GM12891 (cell line): Measurements from ENCODE around the gene RCAN3.

Source experiments
- PAX5 ChIP-seq: IDR thresholded peaks from 2 replicates; pipeline ENCODE4 v1.6.1; 2011; ENCODE audit warnings: low read length, moderate library complexity, mild to moderate bottlenecking; ENCODE audit not compliant: insufficient read depth, severe bottlenecking
- POLR2A ChIP-seq: IDR thresholded peaks from 2 replicates; pipeline ENCODE4 v1.6.1; 2011; ENCODE audit warnings: low read depth, low read length, control low read depth
- POLR2AphosphoS5 ChIP-seq: IDR thresholded peaks from 2 replicates; pipeline ENCODE4 v1.6.1; 2011; ENCODE audit warnings: low read depth, low read length, control low read depth
- POU2F2 ChIP-seq: IDR thresholded peaks from 2 replicates; pipeline ENCODE4 v1.6.1; 2011; ENCODE audit warnings: low read depth, mild to moderate bottlenecking, control low read depth, low read length, moderate library complexity
- SPI1 ChIP-seq: IDR thresholded peaks from 2 replicates; pipeline ENCODE4 v1.6.1; 2011; ENCODE audit warnings: low read depth, low read length, control low read depth
- TAF1 ChIP-seq: IDR thresholded peaks from 2 replicates; pipeline ENCODE4 v1.6.1; 2011; ENCODE audit warnings: low read depth, low read length, control low read depth

DNA sequence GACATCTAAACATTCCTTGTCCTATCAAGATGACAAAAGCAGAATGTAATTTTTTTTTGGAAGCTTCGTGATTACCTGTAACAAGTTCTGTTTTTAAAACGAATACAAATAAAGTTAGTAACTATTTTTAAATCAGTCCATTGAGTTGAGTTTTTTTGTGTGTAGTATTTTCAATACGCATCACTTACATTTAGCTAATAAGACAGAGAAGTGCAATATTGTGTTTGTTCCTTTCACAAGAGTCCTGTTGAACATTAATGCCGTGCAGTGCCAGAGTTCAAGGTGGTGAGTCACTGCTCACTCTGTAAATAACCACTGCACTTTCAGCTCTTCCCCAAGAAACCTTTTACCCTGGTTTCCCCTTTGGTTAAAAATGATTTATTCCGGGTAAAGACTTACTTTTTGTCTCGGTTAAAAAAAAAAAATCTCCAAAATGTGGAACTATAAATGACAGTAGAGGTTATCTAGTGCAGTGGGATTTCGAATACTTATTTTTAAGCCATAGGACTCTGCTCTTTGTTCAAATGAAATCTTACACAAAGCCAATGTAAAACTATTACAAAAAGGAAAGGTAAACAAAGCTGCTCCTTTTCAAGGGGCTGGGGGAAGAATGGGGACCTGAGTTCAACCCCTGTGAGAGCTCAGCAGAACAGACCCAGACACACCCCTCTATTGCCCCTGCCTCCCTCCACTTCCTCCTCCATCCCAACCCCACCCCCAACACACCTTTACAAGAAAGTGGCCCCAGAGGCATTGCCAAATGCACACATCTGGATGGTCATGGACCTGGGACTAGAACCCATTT lies 38.5 kb downstream of the RCAN3 start:
- no peak for TF ChIP-seq POLR2AphosphoS5
- TF ChIP-seq POLR2A = no peak
- TF ChIP-seq TAF1 = no peak
- no peak for TF ChIP-seq SPI1
- TF ChIP-seq POU2F2 = no peak
- no peak for TF ChIP-seq PAX5
